ENCODE measurements around the gene ZC3H18.

The ZC3H18 gene

DNA sequence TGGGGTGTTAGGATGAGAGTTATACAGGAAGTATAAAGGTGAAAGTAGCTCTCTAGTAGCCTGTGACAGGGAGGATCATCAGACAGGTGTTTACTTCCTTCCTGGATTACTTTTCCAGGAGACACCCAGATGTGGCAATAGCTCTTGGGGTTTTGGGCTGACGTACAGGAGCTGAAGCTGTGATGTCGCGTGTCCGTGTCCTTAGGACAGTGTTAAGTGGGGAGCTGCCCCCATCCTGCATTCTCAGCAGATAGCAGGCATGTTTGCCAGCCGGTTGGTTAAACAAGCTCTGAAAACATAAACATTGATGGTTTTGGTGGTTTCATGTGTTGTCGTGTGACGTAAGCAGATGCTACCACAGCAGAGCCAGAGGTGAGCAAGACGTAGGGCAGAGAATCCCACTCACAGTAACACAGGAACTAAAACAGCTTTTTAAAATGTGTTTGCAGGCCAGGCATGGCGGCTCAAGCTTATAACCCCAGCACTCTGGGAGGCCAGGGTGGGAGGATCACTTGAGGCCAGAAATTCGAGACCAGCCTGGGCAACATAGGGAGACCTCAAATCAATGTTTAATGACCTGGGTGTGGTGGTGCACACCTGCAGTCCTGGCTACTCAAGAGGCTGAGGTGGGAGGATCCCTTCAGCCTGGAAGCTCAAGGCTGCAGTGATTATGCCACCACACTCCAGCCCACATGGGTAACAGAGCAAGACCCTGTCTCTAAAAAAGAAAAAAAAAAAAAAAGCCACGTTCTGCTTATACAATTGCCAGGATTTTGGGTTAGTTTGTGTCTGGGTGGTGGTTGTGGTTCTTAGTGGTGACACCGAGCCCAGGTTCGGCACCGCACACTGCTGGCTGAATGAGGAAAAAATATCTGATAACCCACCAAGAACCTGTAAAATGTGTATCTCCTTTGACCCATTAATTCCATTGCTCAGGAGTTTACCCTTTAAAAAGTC lies 49.9 kb downstream of the ZC3H18 start:
- no peaks in the 10 kb centered on the region for H4K20me1 ChIP-seq (ENCODE audit: control insufficient read depth, insufficient read depth, low read depth, low read length)
- H3K9me3 ChIP-seq (ENCODE audit: control insufficient read depth, insufficient read depth, low read length): no peaks in the 10 kb centered on the region
- H3K4me3 ChIP-seq (ENCODE audit: low read length): no peak overlapping the region
- peaks cover 86% of the 10 kb centered on the region for H3K36me3 ChIP-seq (ENCODE audit: control insufficient read depth, low read length)
- H3F3A ChIP-seq (ENCODE audit: control insufficient read depth, insufficient read depth): no peaks in the 10 kb centered on the region
- H3K4me2 ChIP-seq (ENCODE audit: low read length): no peak overlapping the region
- H3K27me3 ChIP-seq (ENCODE audit: control insufficient read depth, low read length): no peaks in the 10 kb centered on the region
- H3K27ac ChIP-seq (ENCODE audit: low read depth, low read length): no peak overlapping the region
- no peak for TF ChIP-seq CTCF (IDR thresholded peaks at IDR 0.05; ENCODE audit: low read depth, low read length, poor library complexity, severe bottlenecking)
- no peak for TF ChIP-seq EZH2phosphoT487 (IDR thresholded peaks at IDR 0.05; ENCODE audit: borderline replicate concordance, low read length)
- no peaks in the 10 kb centered on the region for H3K4me1 ChIP-seq (ENCODE audit: control insufficient read depth, low read length)
- H3K9me2 ChIP-seq (replicated peaks; ENCODE audit: control insufficient read depth, low read length): no peaks in the 10 kb centered on the region
- peaks cover 50% of the 10 kb centered on the region for H3K79me2 ChIP-seq (ENCODE audit: control insufficient read depth, low read length)

GRCh38 chr16:88622125-88622524 lies 51.9 kb downstream of the ZC3H18 start:
- H4K20me1 ChIP-seq (ENCODE audit: control insufficient read depth, insufficient read depth, low read depth, low read length): no peaks in the 10 kb centered on the region; the same call in 1 of the 2 replicates
- H3K27me3 ChIP-seq (ENCODE audit: control insufficient read depth, low read length): no peaks in the 10 kb centered on the region
- TF ChIP-seq CTCF (IDR thresholded peaks at IDR 0.05; ENCODE audit: low read depth, low read length, poor library complexity, severe bottlenecking): no peak
- no peak for TF ChIP-seq EZH2phosphoT487 (IDR thresholded peaks at IDR 0.05; ENCODE audit: borderline replicate concordance, low read length)
- H3K9me3 ChIP-seq (ENCODE audit: control insufficient read depth, insufficient read depth, low read length): no peaks in the 10 kb centered on the region
- no peak overlapping the region for H3K4me2 ChIP-seq (ENCODE audit: low read length)
- no peaks in the 10 kb centered on the region for H3K9me2 ChIP-seq (replicated peaks; ENCODE audit: control insufficient read depth, low read length)
- peaks cover 32% of the 10 kb centered on the region for H3K79me2 ChIP-seq (ENCODE audit: control insufficient read depth, low read length)
- H3K4me1 ChIP-seq (ENCODE audit: control insufficient read depth, low read length): no peaks in the 10 kb centered on the region
- no peaks in the 10 kb centered on the region for H3F3A ChIP-seq (ENCODE audit: control insufficient read depth, insufficient read depth)
- H3K27ac ChIP-seq (ENCODE audit: low read depth, low read length): no peak overlapping the region
- H3K36me3 ChIP-seq (ENCODE audit: control insufficient read depth, low read length): peaks cover 77% of the 10 kb centered on the region
- H3K4me3 ChIP-seq (ENCODE audit: low read length): no peak overlapping the region

GRCh38 chr16:88622866-88623265 lies 52.7 kb downstream of the ZC3H18 start:
- Histone ChIP-seq H3K27me3 (ENCODE audit: control insufficient read depth, low read length) (no peaks in the 10 kb centered on the region), H3K4me1 (ENCODE audit: control insufficient read depth, low read length) (no peaks in the 10 kb centered on the region), H3K27ac (ENCODE audit: low read depth, low read length) (no peak overlapping the region), H3K36me3 (ENCODE audit: control insufficient read depth, low read length) (peaks cover 78% of the 10 kb centered on the region), H3K79me2 (ENCODE audit: control insufficient read depth, low read length) (peaks cover 24% of the 10 kb centered on the region), H4K20me1 (ENCODE audit: control insufficient read depth, insufficient read depth, low read depth, low read length) (no peaks in the 10 kb centered on the region; the same call in 1 of the 2 replicates), H3K9me3 (ENCODE audit: control insufficient read depth, insufficient read depth, low read length) (no peaks in the 10 kb centered on the region), H3F3A (ENCODE audit: control insufficient read depth, insufficient read depth) (no peaks in the 10 kb centered on the region), H3K4me3 (ENCODE audit: low read length) (no peak overlapping the region), H3K9me2 (replicated peaks; ENCODE audit: control insufficient read depth, low read length) (no peaks in the 10 kb centered on the region), H3K4me2 (ENCODE audit: low read length) (no peak overlapping the region)
- TF ChIP-seq CTCF (IDR thresholded peaks at IDR 0.05; ENCODE audit: low read depth, low read length, poor library complexity, severe bottlenecking): no peak
- no peak for TF ChIP-seq EZH2phosphoT487 (IDR thresholded peaks at IDR 0.05; ENCODE audit: borderline replicate concordance, low read length)
